Prostate gland (tissue), 2 donors: ENCODE results near the gene PPP2R2B. TPM values are rescaled to one million over a fixed set of nuclear protein-coding genes. Genes with fewer than 3 reads are reported as not detected.

Experiments
- DNase-seq: peaks from one replicate; pipeline ENCODE4 v3.0.0-alpha.2; 2019; ENCODE audit warnings: low spot score
- H3K27ac ChIP-seq, 2 donors: fragments of 200-600 bp; sonication (generic); 2 replicates each; pipeline ENCODE4 v1.5.1; 2017 to 2019
- H3K27me3 ChIP-seq: fragments of 200-600 bp; sonication (generic); replicated peaks from 2 replicates; pipeline ENCODE4 v1.5.1; 2019; ENCODE audit not compliant: insufficient read depth
- H3K36me3 ChIP-seq, 2 donors: fragments of 200-600 bp; sonication (generic); 1 replicate in 1 of 2; 2 replicates in 1 of 2; pipeline versions ENCODE4 v1.5.1 to v1.8.1; 2017 to 2019
- H3K4me1 ChIP-seq: fragments of 200-600 bp; sonication (generic); replicated peaks from 2 replicates; pipeline ENCODE4 v1.5.1; 2019
- H3K4me3 ChIP-seq, 2 donors: fragments of 200-600 bp; sonication (generic); 2 replicates each; pipeline ENCODE4 v1.5.1; 2017 to 2019
- H3K9me3 ChIP-seq: fragments of 200-600 bp; sonication (generic); 2 replicates; pipeline ENCODE4 v1.5.1; 2017
- POLR2A ChIP-seq: fragments of 450-650 bp; IDR thresholded peaks from one replicate; pipeline ENCODE4 v1.6.1; 2016; ENCODE audit warnings: antibody characterized with exemption, mild to moderate bottlenecking
- POLR2AphosphoS5 ChIP-seq: sonication (generic); formaldehyde crosslinking; IDR thresholded peaks from one replicate; pipeline ENCODE4 v1.6.1; 2017; ENCODE audit warnings: antibody characterized with exemption
- WGBS: methylation state at CpG from one replicate; pipeline ENCODE4 v1.1.5; 2018; 5-methylcytosine and 5-hydroxymethylcytosine counted together
- intact Hi-C: fragments of 100-400 bp; cut with DNase I; formaldehyde crosslinking; loops from one replicate; pipeline ENCODE4 v1.14.2; 2022
- total RNA-seq, 2 donors: library from RNA; depleted of rRNA; stranded (reverse); fragments of >200 nt; gene quantifications; one replicate each; pipeline ENCODE4 v1.1.0, GENCODE V29; 2016
- TF ChIP-seq, protein P1 (sequence below), 4 experiments: fragments of 200-600 bp in 2 of 4; fragments of 450-650 bp in 2 of 4; sonication (generic) in 2 of 4; IDR thresholded peaks; 1 replicate in 3 of 4; 2 replicates in 1 of 4; pipeline ENCODE4 v1.5.1; 2016 to 2019; ENCODE audit warnings: antibody characterized with exemption in 4 of 4, mild to moderate bottlenecking in 2 of 4, moderate library complexity in 2 of 4

PPP2R2B gene
- total RNA-seq, 2 donors from 2014 or later = 0.68 to 2.6 TPM

DNA sequence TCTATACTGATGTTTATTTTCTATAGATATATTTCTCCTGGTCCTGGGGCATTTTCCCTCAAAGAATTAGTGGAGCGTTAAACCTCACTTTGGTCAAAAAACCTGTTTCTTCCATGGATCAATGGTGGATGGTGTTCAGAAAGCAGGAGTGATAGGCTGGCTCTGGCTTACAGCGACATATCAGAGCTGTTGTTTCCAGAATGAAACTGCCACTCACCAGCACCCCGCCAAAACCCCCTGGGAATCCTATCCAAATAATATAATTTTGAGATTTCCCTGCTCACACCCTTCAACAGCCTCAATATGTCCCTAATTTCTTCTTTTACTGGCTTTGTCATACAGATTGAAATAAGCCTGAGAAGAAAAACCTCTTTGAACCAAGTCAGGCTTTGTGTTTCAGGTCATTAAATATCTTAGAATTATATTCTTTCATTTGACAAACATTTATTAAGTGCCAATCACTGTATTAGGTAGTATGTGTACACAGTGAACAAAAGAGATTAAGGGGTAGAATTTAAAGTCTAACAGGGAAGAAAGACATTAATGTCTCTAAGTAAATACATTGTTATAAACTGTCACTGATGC lies 218.1 kb downstream of the PPP2R2B start:
- H3K4me1 ChIP-seq = no peaks in the 10 kb centered on the region
- intact Hi-C loops = loop anchor here (5.0 kb wide), 1 partner anchor 307 kb away; no protein-coding TSS in a partner anchor
- H3K27me3 ChIP-seq = no peaks in the 10 kb centered on the region
- TF ChIP-seq POLR2A = no peak
- TF ChIP-seq, protein P1, sequence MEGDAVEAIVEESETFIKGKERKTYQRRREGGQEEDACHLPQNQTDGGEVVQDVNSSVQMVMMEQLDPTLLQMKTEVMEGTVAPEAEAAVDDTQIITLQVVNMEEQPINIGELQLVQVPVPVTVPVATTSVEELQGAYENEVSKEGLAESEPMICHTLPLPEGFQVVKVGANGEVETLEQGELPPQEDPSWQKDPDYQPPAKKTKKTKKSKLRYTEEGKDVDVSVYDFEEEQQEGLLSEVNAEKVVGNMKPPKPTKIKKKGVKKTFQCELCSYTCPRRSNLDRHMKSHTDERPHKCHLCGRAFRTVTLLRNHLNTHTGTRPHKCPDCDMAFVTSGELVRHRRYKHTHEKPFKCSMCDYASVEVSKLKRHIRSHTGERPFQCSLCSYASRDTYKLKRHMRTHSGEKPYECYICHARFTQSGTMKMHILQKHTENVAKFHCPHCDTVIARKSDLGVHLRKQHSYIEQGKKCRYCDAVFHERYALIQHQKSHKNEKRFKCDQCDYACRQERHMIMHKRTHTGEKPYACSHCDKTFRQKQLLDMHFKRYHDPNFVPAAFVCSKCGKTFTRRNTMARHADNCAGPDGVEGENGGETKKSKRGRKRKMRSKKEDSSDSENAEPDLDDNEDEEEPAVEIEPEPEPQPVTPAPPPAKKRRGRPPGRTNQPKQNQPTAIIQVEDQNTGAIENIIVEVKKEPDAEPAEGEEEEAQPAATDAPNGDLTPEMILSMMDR (IDR thresholded peaks at IDR 0.05) = no peak
- no peak for TF ChIP-seq POLR2AphosphoS5
- no peak for DNase-seq
- 55% methylated on average over 3 of the region's 3 CpGs for WGBS
- no peaks in the 10 kb centered on the region for H3K36me3 ChIP-seq
- H3K9me3 ChIP-seq = no peaks in the 10 kb centered on the region
- no peak overlapping the region for H3K27ac ChIP-seq
- H3K4me3 ChIP-seq = no peak overlapping the region

- TF ChIP-seq, protein P1 (IDR thresholded peaks at IDR 0.05) = no peak
- no peak for TF ChIP-seq POLR2A
- Histone ChIP-seq H3K4me3 (no peak overlapping the region), H3K9me3 (no peaks in the 10 kb centered on the region), H3K36me3 (no peaks in the 10 kb centered on the region), H3K4me1 (no peaks in the 10 kb centered on the region), H3K27ac (no peak overlapping the region), H3K27me3 (no peaks in the 10 kb centered on the region)
- DNase-seq = no peak
- intact Hi-C loops = loop anchor here (5.0 kb wide), 1 partner anchor 307 kb away; no protein-coding TSS in a partner anchor
- 53% methylated on average over 3 of the region's 3 CpGs for WGBS
These were observed 218.6 kb downstream of the PPP2R2B start for GRCh38 chr5:146659961-146660360.

GRCh38 chr5:146656703-146657102 lies 221.9 kb downstream of the PPP2R2B start:
- Histone ChIP-seq H3K9me3 (no peaks in the 10 kb centered on the region), H3K27me3 (no peaks in the 10 kb centered on the region), H3K4me3 (no peak overlapping the region), H3K36me3 (no peaks in the 10 kb centered on the region), H3K4me1 (no peaks in the 10 kb centered on the region), H3K27ac (no peak overlapping the region)
- no peak for DNase-seq
- no peak for TF ChIP-seq POLR2AphosphoS5
- no peak for TF ChIP-seq POLR2A
- TF ChIP-seq, protein P1 (IDR thresholded peaks at IDR 0.05) = no peak
- intact Hi-C loops = no loop called here
- WGBS = 77% methylated on average over 7 of the region's 7 CpGs

DNA sequence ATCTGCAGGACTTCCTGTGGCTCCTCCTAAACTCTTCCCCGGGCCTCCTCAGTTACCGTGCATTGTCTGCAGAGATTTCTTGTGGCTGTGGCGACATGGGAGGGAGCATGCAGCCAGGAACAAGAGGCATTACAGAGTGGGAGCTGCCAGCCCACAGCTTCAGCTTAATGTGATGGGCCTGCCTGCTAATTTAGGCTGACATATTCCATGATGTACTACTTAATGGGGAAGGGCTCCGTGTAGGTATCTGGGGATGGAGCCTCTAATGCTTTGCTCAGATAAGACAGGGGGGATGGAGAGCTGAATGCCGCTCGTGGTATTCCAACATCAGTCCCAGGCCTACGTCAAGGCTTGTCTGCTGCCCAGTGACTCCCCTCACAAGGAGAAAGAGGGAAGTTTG lies 225.0 kb downstream of the PPP2R2B start:
- intact Hi-C loops = no loop called here
- H3K9me3 ChIP-seq = no peaks in the 10 kb centered on the region
- WGBS = 84% methylated on average over 7 of the region's 7 CpGs
- TF ChIP-seq POLR2AphosphoS5 = no peak
- TF ChIP-seq, protein P1 (IDR thresholded peaks at IDR 0.05) = no peak
- no peak for TF ChIP-seq POLR2A
- no peaks in the 10 kb centered on the region for H3K36me3 ChIP-seq
- no peak overlapping the region for H3K4me3 ChIP-seq
- no peaks in the 10 kb centered on the region for H3K4me1 ChIP-seq
- no peaks in the 10 kb centered on the region for H3K27me3 ChIP-seq
- no peak for DNase-seq
- no peak overlapping the region for H3K27ac ChIP-seq

- no peaks in the 10 kb centered on the region for H3K9me3 ChIP-seq
- H3K36me3 ChIP-seq = no peaks in the 10 kb centered on the region
- no peak for DNase-seq
- H3K4me3 ChIP-seq = no peak overlapping the region
- no peaks in the 10 kb centered on the region for H3K4me1 ChIP-seq
- no peaks in the 10 kb centered on the region for H3K27me3 ChIP-seq
- TF ChIP-seq POLR2A (no peak), POLR2AphosphoS5 (no peak)
- TF ChIP-seq, protein P1 (IDR thresholded peaks at IDR 0.05) = no peak
- intact Hi-C loops = no loop called here
- no peak overlapping the region for H3K27ac ChIP-seq
- WGBS = 96% methylated on average over 1 of the region's 1 CpG
These were observed 226.0 kb downstream of the PPP2R2B start for GRCh38 chr5:146652547-146652946.
